Measurements from ENCODE around the gene OR4C15.

The OR4C15 gene

GRCh38 chr11:55554169-55554568 is at the start of gene OR4C15:
Gene OR4C15 (plus strand): TSS chr11:55554469. CDS start chr11:55554469, 0 bp downstream.
- Histone ChIP-seq H3K4me1 (ENCODE audit: control insufficient read depth, insufficient read depth, low read length) (no peaks in the 10 kb centered on the region), H3K27ac (ENCODE audit: low read length) (no peak within 1 kb of the TSS), H3K4me3 (ENCODE audit: low read length in 2 of 2) (no peak within 1 kb of the TSS), H3K9me3 (ENCODE audit: control insufficient read depth in 2 of 2, low read length in 2 of 2) (peaks cover 0 to 2% of the 10 kb centered on the region in 2 donors), H3K9ac (ENCODE audit: low read length in 2 of 2) (no peak within 1 kb of the TSS), H3K27me3 (ENCODE audit: control insufficient read depth in 1 of 2, insufficient read depth in 2 of 2, low read length in 2 of 2) (no peaks in the 10 kb centered on the region), H3K36me3 (ENCODE audit: control insufficient read depth in 2 of 2, insufficient read depth in 2 of 2, low read length in 2 of 2) (no peaks in the 10 kb centered on the region)

DNA sequence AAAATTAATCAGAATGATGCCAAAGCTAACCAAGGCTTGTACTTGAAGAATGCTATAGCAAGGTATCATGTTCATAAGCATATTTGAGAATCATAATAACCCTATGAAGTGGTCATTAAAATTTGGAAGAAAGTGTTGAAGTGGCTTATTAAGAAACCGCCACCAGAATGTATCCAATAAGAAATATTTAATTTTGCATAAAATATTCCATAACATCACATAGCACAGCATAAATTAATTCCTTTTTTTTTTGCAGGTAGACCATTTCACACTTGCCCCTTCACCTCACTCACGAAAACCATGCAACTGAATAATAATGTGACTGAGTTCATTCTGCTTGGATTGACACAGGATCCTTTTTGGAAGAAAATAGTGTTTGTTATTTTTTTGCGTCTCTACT is 17.6 kb downstream of the OR4C15 start, which contains the start of gene OR4C16:
TSS of gene OR4C16 (plus strand) at position 301 of the 400 bp plus-strand sequence. CDS start at position 301, 0 bp downstream.
- H3K27ac ChIP-seq (ENCODE audit: low read length): no peak within 1 kb of the TSS
- no peaks in the 10 kb centered on the region for H3K4me1 ChIP-seq (ENCODE audit: control insufficient read depth, insufficient read depth, low read length)
- H3K4me3 ChIP-seq (ENCODE audit: low read length in 2 of 2): no peak within 1 kb of the TSS
- no peaks in the 10 kb centered on the region for H3K9me3 ChIP-seq (ENCODE audit: control insufficient read depth in 2 of 2, low read length in 2 of 2)
- H3K9ac ChIP-seq (ENCODE audit: low read length in 2 of 2): no peak within 1 kb of the TSS
- H3K36me3 ChIP-seq (ENCODE audit: control insufficient read depth in 2 of 2, insufficient read depth in 2 of 2, low read length in 2 of 2): no peaks in the 10 kb centered on the region
- no peaks in the 10 kb centered on the region for H3K27me3 ChIP-seq (ENCODE audit: control insufficient read depth in 1 of 2, insufficient read depth in 2 of 2, low read length in 2 of 2)

DNA sequence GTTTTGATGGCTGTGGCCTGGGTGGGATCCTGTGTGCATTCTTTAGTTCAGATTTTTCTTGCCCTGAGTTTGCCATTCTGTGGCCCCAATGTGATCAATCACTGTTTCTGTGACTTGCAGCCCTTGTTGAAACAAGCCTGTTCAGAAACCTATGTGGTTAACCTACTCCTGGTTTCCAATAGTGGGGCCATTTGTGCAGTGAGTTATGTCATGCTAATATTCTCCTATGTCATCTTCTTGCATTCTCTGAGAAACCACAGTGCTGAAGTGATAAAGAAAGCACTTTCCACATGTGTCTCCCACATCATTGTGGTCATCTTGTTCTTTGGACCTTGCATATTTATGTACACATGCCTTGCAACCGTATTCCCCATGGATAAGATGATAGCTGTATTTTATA is 18.3 kb downstream of the OR4C15 start:
- no peaks in the 10 kb centered on the region for H3K36me3 ChIP-seq (ENCODE audit: control insufficient read depth in 2 of 2, insufficient read depth in 2 of 2, low read length in 2 of 2)
- H3K4me3 ChIP-seq (ENCODE audit: low read length in 2 of 2): no peak overlapping the region
- H3K4me1 ChIP-seq (ENCODE audit: control insufficient read depth, insufficient read depth, low read length): no peaks in the 10 kb centered on the region
- no peak overlapping the region for H3K9ac ChIP-seq (ENCODE audit: low read length in 2 of 2)
- no peak overlapping the region for H3K27ac ChIP-seq (ENCODE audit: low read length)
- no peaks in the 10 kb centered on the region for H3K27me3 ChIP-seq (ENCODE audit: control insufficient read depth in 1 of 2, insufficient read depth in 2 of 2, low read length in 2 of 2)
- no peaks in the 10 kb centered on the region for H3K9me3 ChIP-seq (ENCODE audit: control insufficient read depth in 2 of 2, low read length in 2 of 2)

Measured in stomach smooth muscle (tissue), 2 donors.